HEK293T (cell line): ENCODE results near the gene CYP2S1.

Experiments used
- CTCF ChIA-PET: fragments of 350-600 bp; formaldehyde crosslinking; extraction: SDS; loops from one replicate; lab custom pipeline; 2021; ENCODE audit warnings: antibody characterized with exemption, inconsistent platforms; lab: Yijun Ruan, JAX
- POLR2A ChIA-PET: fragments of 350-600 bp; formaldehyde crosslinking; extraction: SDS; loops from one replicate; lab custom pipeline; 2020; ENCODE audit warnings: antibody characterized with exemption, inconsistent platforms; lab: Yijun Ruan, JAX
- DNase-seq: peaks from one replicate; pipeline ENCODE4 v3.0.0; 2012; ENCODE audit warnings: mixed read lengths; ENCODE audit errors: extremely low spot score
- ARNT ChIP-seq: fragments of 450-650 bp; IDR thresholded peaks from 2 replicates; pipeline ENCODE4 v1.6.1; 2017; ENCODE audit warnings: mild to moderate bottlenecking
- BHLHE40 ChIP-seq: fragments of 450-650 bp; IDR thresholded peaks from 2 replicates; pipeline ENCODE4 v1.6.1; 2016; ENCODE audit warnings: mild to moderate bottlenecking, moderate library complexity, borderline replicate concordance
- CTBP1 ChIP-seq: fragments of 450-650 bp; IDR thresholded peaks from 2 replicates; pipeline ENCODE4 v1.6.1; 2016; ENCODE audit warnings: borderline replicate concordance
- ELF4 ChIP-seq: fragments of 450-650 bp; IDR thresholded peaks from 2 replicates; pipeline ENCODE4 v1.6.1; 2017; ENCODE audit warnings: antibody characterized with exemption
- FOXA1 ChIP-seq: fragments of 450-650 bp; IDR thresholded peaks from 2 replicates; pipeline ENCODE4 v1.6.1; 2016; ENCODE audit warnings: mild to moderate bottlenecking
- FOXK2 ChIP-seq: fragments of 450-650 bp; IDR thresholded peaks from 2 replicates; pipeline ENCODE4 v1.6.1; 2016; ENCODE audit warnings: mild to moderate bottlenecking
- FOXM1 ChIP-seq: fragments of 450-650 bp; IDR thresholded peaks from 2 replicates; pipeline ENCODE4 v1.6.1; 2017; ENCODE audit warnings: mild to moderate bottlenecking, borderline replicate concordance
- HDGF ChIP-seq: fragments of 450-650 bp; IDR thresholded peaks from 2 replicates; pipeline ENCODE4 v1.6.1; 2017; ENCODE audit warnings: antibody characterized with exemption, borderline replicate concordance
- L3MBTL2 ChIP-seq: fragments of 450-650 bp; conservative IDR thresholded peaks from 2 replicates; pipeline ENCODE4 v1.6.1; 2016; ENCODE audit warnings: mild to moderate bottlenecking
- LEF1 ChIP-seq: fragments of 450-650 bp; IDR thresholded peaks from 2 replicates; pipeline ENCODE4 v1.6.1; 2017; ENCODE audit warnings: mild to moderate bottlenecking, borderline replicate concordance
- NFRKB ChIP-seq: fragments of 450-650 bp; IDR thresholded peaks from 2 replicates; pipeline ENCODE4 v1.6.1; 2016; ENCODE audit warnings: mild to moderate bottlenecking, moderate library complexity
- PKNOX1 ChIP-seq: fragments of 450-650 bp; IDR thresholded peaks from 2 replicates; pipeline ENCODE4 v1.6.1; 2016
- SP1 ChIP-seq: fragments of 450-650 bp; IDR thresholded peaks from 2 replicates; pipeline ENCODE4 v1.6.1; 2017
- SUZ12 ChIP-seq: fragments of 450-650 bp; IDR thresholded peaks from 2 replicates; pipeline ENCODE4 v1.6.1; 2016; ENCODE audit warnings: mild to moderate bottlenecking
- TARDBP ChIP-seq: fragments of 450-650 bp; IDR thresholded peaks from 2 replicates; pipeline ENCODE4 v1.6.1; 2016
- ZNF384 ChIP-seq: fragments of 450-650 bp; IDR thresholded peaks from 2 replicates; pipeline ENCODE4 v1.6.1; 2016

Gene CYP2S1

GRCh38 chr19:41218615-41219507 is 25.8 kb downstream of the CYP2S1 start, which contains the start of gene AXL:
Gene AXL, plus strand, starts transcription at chr19:41219223. Its CDS starts 170 bp downstream, at chr19:41219393.
- ChIA-PET POLR2A (interaction anchor here (1.0 kb wide), 1 partner anchor 44 kb away, joined by 3 read pairs; no protein-coding TSS in a partner anchor), CTCF (interaction anchor here (1.0 kb wide), 1 partner anchor 14 kb away, joined by 5 read pairs; no protein-coding TSS in a partner anchor)
- DNase-seq: no peak
- TF ChIP-seq NFRKB (no peak), BHLHE40 (no peak), FOXA1 (no peak), TARDBP (no peak), FOXK2 (no peak), FOXM1 (no peak), ZNF384 (no peak), ELF4 (no peak), LEF1 (no peak), HDGF (no peak), ARNT (no peak), CTBP1 (no peak), L3MBTL2 (no peak), SUZ12 (no peak)

- ChIA-PET POLR2A (interaction anchor here (0.9 to 2.1 kb wide), 2 partner anchors 16 to 43 kb away, joined by 3 to 12 read pairs; partner anchors contain the start of gene HNRNPUL1), CTCF (interaction anchor here (0.6 kb wide), 1 partner anchor 153 kb away, joined by 4 read pairs; no protein-coding TSS in a partner anchor)
- DNase-seq: no peak
- no peak for TF ChIP-seq FOXM1
- no peak for TF ChIP-seq BHLHE40
- TF ChIP-seq L3MBTL2: no peak
- TF ChIP-seq TARDBP: no peak
- TF ChIP-seq PKNOX1: no peak
- TF ChIP-seq SP1: no peak
- TF ChIP-seq ZNF384: no peak
- TF ChIP-seq ELF4: no peak
- no peak for TF ChIP-seq SUZ12
Observed at GRCh38 chr19:41219924-41220567, 27.0 kb downstream of the CYP2S1 start.

- DNase-seq: no peak
- POLR2A ChIA-PET: interaction anchor here (0.9 to 2.1 kb wide), 2 partner anchors 17 to 43 kb away, joined by 3 to 12 read pairs; partner anchors contain the start of gene HNRNPUL1
- CTCF ChIA-PET: interaction anchor here (0.6 kb wide), 1 partner anchor 154 kb away, joined by 4 read pairs; no protein-coding TSS in a partner anchor
- TF ChIP-seq ZNF384: no peak
- TF ChIP-seq ELF4: no peak
- no peak for TF ChIP-seq FOXM1
- TF ChIP-seq HDGF: no peak
- no peak for TF ChIP-seq FOXK2
- no peak for TF ChIP-seq FOXA1
- no peak for TF ChIP-seq TARDBP
- TF ChIP-seq SP1: no peak
- no peak for TF ChIP-seq LEF1
- TF ChIP-seq ARNT: no peak
Observed at GRCh38 chr19:41220811-41221210, 27.8 kb downstream of the CYP2S1 start.

- TF ChIP-seq FOXK2: no peak
- no peak for TF ChIP-seq ZNF384
- no peak for TF ChIP-seq SP1
- no peak for TF ChIP-seq FOXM1
- TF ChIP-seq PKNOX1: no peak
- no peak for TF ChIP-seq LEF1
- no peak for TF ChIP-seq FOXA1
- TF ChIP-seq NFRKB: no peak
- no peak for TF ChIP-seq SUZ12
- TF ChIP-seq ARNT: no peak
- no peak for TF ChIP-seq TARDBP
- TF ChIP-seq BHLHE40: no peak
- TF ChIP-seq CTBP1: no peak
- no peak for TF ChIP-seq L3MBTL2
- no peak for TF ChIP-seq HDGF
- TF ChIP-seq ELF4: no peak
- ChIA-PET CTCF (interaction anchor here (0.5 to 0.8 kb wide), 2 partner anchors 17 to 142 kb away, joined by 3 read pairs; partner anchors contain the start of gene B9D2), POLR2A (interaction anchor here (2.1 kb wide), 1 partner anchor 42 kb away, joined by 12 read pairs; the partner anchor contains the start of gene HNRNPUL1)
- no peak for DNase-seq
Observed at GRCh38 chr19:41221514-41222205, 28.6 kb downstream of the CYP2S1 start.

GRCh38 chr19:41222240-41222639 is 29.2 kb downstream of the CYP2S1 start:
- no peak for TF ChIP-seq SUZ12
- no peak for TF ChIP-seq NFRKB
- no peak for TF ChIP-seq SP1
- TF ChIP-seq FOXA1: no peak
- no peak for TF ChIP-seq CTBP1
- TF ChIP-seq ELF4: no peak
- TF ChIP-seq FOXK2: no peak
- TF ChIP-seq ARNT: no peak
- TF ChIP-seq ZNF384: no peak
- TF ChIP-seq LEF1: no peak
- no peak for TF ChIP-seq HDGF
- TF ChIP-seq TARDBP: no peak
- TF ChIP-seq PKNOX1: no peak
- ChIA-PET POLR2A (interaction anchor here (2.1 kb wide), 1 partner anchor 41 kb away, joined by 12 read pairs; the partner anchor contains the start of gene HNRNPUL1), CTCF (no interaction called here)
- no peak for DNase-seq
